HG02798 (cell line): Measurements from ENCODE around the gene ATP1B4.
"Not testable (repeated sequence)": the region's sequence is repeated elsewhere in the genome, so short reads cannot be mapped to it uniquely, and the experiment has no call there.

Experiments used
- ATAC-seq: cut with Tn5 transposase; IDR thresholded peaks from one replicate; pipeline ENCODE4 v1.9.1; 2021; ENCODE audit warnings: mild to moderate bottlenecking; ENCODE audit not compliant: unreplicated experiment, poor library complexity

Gene ATP1B4

DNA sequence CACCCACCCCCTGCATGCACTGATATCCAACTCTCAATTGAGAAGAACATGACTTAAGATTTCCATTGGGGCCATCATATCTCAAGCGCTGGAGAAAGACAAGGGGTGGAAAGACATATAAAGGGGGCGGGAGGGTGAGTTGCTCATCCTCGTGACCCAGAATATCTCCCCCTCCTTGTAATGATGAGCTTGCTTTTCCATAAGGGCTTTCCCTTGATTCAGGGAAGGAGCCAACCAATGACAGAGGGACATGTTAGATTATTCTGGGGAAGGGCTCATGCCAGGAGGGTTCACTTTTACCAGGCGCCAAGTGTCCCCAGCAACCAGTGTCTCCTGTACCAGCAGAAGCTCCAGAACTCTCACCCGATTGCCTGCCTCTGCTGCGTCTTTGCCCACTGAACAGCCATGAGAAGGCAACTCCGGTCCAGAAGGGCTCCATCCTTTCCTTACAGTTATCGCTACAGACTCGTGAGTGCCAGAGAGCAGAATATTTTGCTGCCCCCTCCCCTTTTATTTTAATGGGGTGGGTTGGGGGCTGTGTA is at the start of gene ATP1B4:
ATP1B4 (plus strand) TSS at position 326 of the 542 bp plus-strand sequence; CDS start at position 406, 80 bp downstream.
- ATAC-seq = no peak

- no peak for ATAC-seq
These were observed 46.1 kb upstream of the ATP1B4 start for GRCh38 chrX:120315776-120316175.

GRCh38 chrX:120316587-120317283 is 45.2 kb upstream of the ATP1B4 start:
- no peak for ATAC-seq

DNA sequence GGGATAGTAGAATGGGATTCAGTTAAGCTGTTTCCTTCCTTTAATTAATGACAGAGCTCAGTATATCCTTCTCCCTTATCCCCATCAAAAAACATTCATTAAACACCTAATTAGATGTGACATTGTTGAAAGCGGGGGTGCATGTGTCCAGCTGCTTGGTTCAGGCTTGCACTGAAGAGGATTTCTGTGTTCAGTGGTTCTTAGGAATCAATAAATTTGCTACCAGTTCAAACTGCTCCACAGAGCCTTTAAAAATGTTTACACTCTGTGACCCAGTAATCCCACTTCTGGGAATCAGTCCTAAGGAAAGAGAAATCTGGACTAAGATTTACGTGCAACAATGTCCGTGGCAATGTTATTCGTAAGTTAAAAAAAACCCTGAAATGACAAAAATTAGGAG is 43.5 kb upstream of the ATP1B4 start:
- ATAC-seq = no peak

DNA sequence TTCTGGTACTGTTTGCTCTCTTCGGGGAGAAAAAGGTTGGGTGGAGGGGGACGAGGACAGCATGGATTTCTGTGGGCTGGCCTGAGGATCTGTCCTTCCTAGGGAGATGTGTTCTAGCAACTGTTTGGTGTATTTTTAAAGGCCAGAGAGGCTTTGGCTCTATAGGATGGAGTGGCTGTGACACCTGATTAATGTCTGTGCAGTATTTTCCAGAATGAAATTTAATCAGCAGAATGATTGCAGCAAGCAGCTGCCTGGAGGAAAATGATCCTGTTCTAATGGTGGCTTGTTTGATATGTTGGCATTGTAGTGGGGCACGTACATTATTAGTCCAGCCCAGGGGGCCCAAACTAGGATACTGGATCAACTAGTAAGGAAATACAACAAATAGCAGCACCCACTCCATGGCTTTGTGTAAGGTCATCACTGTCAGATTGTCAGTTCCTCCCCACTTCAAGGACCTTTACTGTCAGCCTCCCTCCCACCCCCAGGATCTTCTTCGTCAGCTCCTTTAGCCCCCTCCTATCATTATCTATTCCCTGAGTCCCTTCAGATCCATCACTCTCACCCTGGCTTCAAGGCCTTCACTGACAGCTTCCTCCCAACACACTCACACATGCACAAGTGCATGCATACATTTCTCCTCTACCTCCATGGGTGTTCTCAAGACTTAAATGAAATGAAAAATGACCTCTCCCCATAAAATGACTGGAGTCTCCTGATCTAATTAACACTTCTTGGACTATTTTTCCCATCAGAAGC is 40.2 kb upstream of the ATP1B4 start:
- ATAC-seq = no peak

DNA sequence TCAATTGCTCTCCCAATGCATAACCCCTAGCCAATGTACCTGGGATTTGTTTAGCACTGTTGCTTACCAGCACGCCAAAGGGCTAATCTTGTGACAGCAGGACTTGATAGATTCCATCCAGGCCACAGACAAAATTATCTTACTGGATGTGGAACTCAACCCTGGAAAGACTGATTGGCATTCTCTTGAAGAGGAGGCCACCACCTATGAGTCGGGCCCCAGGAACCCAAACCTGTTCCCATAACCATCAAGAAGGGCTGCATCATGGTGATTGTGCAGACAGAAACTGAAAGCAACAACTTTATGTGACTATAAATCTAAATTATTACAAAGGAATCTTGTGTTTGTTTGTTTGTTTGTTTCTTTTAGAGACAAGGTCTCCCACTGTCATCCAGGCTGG is 30.8 kb upstream of the ATP1B4 start:
- no peak for ATAC-seq

- no peak for ATAC-seq
These were observed 29.5 kb upstream of the ATP1B4 start for GRCh38 chrX:120332394-120332793.

- no peak for ATAC-seq
These were observed 27.7 kb upstream of the ATP1B4 start for GRCh38 chrX:120334151-120334550.

GRCh38 chrX:120334603-120335002 is 27.3 kb upstream of the ATP1B4 start:
- ATAC-seq = no peak

- ATAC-seq = no peak
These were observed 26.6 kb upstream of the ATP1B4 start for GRCh38 chrX:120335289-120335688.

DNA sequence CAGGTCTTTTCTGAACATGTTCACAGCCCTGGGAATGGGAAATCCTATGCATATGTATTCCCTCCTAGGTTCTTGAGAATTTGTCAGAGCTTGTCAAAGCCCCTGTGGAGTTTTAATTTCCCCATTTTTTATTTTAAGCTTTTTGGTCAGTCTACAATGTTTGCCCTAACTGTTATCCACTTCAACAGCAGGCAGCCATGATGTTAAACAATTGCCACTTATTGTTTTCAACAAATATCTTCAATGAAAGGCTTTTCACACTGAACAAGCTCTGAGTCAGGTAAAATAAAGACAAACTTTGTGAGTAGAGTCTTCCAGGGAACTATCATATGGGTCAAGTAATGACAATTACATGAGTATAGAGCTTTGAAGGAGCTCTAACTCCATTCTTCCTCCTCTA is 25.0 kb upstream of the ATP1B4 start:
- no peak for ATAC-seq

GRCh38 chrX:120344566-120344965 is 17.3 kb upstream of the ATP1B4 start:
- not testable (repeated sequence) for ATAC-seq

GRCh38 chrX:120350450-120351138 is 11.3 kb upstream of the ATP1B4 start:
- ATAC-seq = no peak

GRCh38 chrX:120356084-120356483 is 5.8 kb upstream of the ATP1B4 start:
- ATAC-seq = no peak

DNA sequence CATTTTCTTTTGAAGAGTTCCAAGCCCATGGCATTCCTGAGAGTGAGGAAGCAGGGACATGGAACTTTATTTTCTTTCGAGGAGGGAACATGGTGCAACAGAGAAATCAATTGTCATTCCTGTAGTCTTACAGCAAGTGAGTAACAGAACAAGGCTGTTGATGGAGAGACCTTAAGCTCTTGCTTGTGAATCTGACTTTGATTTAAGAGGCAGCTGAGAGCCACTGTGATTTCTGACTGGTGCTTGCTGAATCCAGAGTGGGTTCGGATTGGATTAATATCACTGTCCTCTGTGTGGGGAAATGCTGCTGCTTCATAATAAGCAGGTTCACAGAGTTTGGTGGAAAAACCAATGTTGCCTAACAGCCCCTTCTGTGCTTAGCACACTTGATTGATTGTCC is 4.7 kb upstream of the ATP1B4 start:
- no peak for ATAC-seq

DNA sequence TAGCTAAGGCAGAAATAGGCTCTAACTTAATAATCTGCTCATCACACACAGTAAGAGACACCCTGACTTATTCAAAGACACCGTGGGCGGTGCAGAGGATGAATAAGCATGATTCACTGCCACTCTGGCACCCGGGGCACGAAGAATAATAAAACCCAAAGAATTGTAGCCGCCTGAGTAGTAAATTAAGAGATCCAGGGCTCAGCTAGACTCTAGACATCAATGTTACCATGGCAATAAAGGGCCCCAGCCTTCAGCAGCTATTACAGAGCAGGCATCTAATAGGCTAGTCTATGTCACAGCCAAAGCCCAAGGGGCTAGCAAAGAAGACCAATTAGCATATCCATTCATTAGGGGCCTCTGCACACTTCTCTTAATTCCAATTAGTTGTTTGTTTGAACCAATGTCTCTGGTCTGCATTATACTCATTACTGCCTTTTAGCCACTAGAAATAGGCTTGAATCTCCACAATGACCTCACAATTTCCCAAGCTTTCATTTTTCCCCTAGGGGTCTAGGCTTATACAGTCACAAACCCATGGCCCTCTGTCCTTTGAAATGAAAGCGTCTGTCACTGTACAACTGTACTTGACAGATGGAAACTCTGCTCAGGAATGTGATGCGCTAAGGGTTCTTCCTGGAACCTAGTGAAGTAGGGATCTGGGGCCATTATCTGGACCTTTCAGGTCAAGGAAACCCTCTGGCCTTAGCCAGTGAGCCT is 3.0 kb upstream of the ATP1B4 start:
- no peak for ATAC-seq

DNA sequence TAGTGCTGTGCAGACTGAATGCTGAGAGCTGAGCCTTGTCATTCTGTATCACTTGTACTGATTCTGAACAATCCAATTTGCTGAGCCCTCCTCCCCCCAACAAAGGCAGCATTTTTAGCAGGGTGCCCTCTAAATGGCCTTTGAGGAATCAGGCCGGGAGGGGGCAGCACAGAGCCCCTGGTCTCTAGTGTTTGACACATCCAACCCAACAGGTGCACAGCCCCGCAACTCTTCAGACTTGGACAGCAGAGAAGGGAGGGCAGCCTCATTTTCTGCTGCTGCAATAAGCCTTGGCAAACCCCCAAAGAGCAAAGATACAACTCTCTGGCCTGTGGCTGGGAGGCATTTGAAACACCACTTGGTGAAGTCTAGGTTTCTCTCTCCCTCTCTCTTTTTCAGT is 3.4 kb downstream of the ATP1B4 start:
- ATAC-seq = peak; percentile 84

- no peak for ATAC-seq
These were observed 4.1 kb downstream of the ATP1B4 start for GRCh38 chrX:120365968-120366367.

DNA sequence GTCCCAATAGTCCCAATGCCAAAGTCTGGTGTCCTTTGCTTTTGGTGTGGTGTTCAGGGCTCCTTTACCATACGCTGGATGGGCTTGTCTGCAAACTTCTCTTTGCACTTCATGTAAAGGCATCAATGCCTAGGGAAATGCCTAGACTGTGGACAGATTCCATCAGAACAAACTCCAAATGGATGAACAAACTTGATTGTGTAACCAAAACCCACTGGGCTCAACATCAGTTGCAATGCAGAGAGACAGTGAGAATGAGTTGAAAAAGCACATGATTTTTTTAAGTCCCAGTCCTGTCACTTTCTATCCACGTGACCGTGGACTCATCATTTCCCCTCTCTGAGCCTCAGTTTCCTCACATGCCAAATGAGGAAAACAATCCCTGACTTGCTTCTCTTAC is 4.9 kb downstream of the ATP1B4 start:
- no peak for ATAC-seq

GRCh38 chrX:120367402-120368109 is 5.7 kb downstream of the ATP1B4 start:
- no peak for ATAC-seq
